Stromal cell of bone marrow (primary cell): ENCODE results near the gene EXOC6B.
"Not testable (repeated sequence)": the region's sequence is repeated elsewhere in the genome, so short reads cannot be mapped to it uniquely, and the experiment has no call there.

ENCODE experiments used
- DNase-seq: peaks from one replicate; pipeline ENCODE4 v3.0.0-alpha.2; 2012; ENCODE audit warnings: low read depth

The EXOC6B gene

DNA sequence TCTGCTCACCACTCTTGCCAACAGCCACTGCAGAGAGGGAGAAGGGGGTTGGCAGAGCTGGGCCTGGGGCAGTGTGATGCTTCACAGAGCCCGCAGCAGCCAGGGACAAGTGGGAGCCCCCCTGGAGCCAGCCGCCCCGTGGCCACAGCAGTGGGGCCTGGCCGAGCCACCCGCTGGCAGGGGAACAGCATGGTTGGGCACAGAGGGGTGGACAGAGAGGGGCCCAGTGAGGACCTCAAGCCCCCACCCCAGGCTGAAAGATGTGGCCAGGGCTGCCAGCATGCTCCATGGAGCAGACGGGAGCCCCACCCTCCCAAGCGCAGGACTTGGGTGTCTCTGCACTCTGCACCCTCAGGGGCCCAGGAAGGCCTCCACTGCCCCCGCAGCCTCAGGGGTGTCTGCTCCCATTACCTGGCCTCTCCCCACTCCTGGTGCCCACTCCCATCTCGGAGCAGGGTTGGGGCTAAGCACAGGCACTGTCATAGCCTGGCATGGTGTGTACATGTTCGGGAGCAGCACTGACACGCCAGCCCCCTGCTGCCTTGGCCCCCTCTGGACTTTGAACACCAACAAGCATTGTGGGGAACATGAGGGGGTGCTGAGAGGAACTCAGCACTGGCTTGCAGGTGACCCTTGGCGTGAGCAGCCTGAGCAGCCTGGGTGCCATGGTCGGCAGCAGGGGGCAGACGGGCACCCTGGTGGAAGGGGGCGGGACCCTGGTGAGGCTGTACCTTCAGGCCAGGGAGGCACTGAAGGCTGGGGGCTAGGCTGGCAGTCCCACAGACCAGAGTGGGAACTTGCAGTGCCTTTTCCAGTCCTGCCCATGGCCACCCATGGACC is 398.6 kb downstream of the EXOC6B start:
- no peak for DNase-seq

DNA sequence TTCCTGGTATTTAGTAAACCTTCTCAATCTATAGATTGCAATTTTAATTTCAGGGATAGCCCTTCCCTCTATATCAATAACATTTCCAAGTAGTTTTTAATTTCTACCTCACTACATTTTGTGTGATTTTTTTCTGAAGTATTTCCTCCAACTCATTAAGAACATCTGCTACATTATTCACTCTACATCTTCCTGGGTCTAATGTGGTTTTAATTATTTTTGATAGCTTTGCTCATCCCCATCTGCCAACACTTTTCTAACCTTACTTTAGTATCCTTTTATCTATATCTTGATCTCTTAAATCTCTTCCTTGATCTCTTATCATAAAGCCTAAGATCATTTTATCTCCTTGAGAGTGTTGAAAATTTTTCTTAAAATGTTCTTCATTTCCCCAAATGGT is 399.8 kb downstream of the EXOC6B start:
- no peak for DNase-seq

DNA sequence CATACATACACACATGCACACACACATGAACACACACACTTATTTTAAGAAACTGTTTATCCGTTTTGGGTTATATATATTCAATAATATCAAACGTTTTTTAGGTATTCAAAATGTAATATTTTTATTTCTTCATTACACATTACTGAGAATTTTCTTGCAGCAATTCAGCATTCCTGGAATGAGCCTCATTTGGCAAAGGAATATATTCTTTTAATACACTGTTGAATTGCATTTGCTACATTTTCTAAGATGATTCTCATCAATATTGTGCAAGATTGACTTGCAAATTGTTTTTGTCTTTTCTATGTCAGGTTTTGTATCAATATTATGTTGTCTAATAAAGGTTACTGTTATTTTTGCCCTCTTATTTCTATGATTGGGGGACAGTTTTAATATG is 402.1 kb downstream of the EXOC6B start:
- DNase-seq: no peak

DNA sequence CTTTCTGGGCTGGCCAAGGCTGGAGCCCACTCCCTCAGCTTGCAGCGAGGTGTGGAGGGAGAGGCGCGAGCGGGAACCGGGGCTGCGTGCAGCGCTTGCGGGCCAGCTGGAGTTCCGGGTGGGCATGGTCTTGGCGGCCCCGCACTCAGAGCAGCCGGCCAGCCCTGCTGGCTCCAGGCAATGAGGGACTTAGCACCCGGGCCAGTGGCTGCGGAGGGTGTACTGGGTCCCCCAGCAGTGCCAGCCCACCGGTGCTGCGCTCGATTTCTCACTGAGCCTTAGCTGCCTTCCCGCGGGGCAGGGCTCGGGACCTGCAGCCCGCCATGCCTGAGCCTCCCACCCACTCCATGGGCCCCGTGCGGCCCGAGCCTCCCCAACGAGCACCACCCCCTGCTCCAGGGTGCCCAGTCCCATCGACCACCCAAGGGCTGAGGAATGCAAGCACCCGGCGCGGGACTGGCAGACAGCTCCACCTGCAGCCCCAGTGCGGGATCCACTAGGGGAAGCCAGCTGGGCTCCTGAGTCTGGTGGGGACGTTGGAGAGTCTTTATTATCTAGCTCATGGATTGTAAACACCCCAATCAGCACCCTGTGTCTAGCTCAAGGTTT is 404.0 kb downstream of the EXOC6B start:
- not testable (repeated sequence) for DNase-seq

DNA sequence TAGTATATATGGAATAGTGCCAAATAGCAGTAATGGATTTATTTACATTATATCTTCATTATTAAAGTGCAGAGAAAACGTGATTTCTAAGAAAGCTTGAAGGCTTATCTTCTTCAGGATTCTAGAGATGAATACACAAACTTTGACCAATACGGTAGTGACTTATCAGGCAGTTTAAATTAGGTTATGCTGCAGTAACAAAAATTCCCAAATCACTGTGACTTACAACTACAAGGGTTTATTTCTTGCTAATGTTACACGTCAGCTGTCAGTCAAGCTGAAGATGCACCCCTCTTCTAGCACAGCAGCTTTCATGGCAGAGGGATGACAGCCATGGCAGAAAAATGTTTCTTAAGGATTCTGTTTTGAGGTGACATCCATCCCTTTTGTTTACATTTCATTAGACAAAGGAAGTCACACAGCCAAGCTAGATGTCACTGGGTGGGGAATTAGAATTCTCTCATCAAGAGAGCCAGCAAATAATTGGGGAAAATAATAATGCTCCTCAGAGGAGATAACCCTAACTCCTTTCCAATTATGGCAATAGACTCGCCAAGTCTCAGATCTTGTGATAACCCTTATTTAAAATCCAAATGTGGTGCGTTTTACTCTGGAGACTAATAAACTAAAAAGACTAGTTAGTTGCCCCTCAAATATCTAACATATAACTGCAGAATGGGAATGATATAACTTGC is 409.9 kb downstream of the EXOC6B start:
- no peak for DNase-seq

DNA sequence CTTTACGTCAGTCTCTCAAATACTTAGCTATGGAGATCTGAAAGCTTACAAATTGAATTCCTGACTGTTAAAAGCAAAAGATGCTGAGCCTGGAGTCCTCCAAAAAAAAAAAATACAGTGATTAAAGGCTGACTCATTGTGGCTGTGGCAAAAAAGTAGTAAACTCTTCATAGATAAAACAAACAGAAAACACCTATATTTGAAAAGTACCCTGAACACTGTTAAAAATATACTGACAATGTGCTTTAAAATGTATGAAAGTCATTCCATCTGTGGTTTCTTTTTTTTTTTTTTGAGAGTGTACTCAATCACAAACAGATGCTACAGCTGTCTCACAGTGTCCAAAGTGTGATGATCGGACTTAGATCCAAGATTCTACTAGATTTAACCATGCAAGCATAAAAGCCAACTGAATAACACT is 410.6 kb downstream of the EXOC6B start:
- peak; percentile 14 for DNase-seq

DNA sequence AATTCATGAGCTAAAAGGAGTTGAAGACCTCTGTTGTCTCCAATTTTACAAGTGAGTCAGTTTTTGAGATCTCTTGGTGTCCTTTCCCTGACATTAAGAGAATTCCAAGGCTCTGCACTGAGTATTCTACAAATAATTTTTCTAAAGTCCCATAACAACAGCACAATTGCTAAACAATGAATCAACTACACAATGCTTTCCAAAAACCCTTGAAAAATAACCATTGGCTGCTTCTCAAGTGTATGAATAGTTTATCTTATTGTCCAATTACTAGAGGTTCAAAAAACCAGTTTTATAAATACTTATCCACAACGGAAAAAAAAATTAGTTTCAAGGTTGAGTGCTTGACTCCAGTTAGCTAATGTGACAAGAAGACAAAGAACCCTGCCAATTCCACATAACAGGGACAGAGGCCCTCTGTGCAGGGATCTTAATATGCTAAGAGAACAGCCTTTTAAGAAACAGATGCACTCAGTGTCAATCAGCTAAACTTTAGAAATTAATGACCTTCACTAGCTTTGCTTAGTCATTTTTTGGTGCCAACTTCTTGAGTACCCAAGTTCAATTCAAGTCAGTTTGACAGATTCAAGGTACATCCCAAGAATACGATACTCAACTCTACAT is 411.6 kb downstream of the EXOC6B start:
- DNase-seq: peak; percentile 38

DNA sequence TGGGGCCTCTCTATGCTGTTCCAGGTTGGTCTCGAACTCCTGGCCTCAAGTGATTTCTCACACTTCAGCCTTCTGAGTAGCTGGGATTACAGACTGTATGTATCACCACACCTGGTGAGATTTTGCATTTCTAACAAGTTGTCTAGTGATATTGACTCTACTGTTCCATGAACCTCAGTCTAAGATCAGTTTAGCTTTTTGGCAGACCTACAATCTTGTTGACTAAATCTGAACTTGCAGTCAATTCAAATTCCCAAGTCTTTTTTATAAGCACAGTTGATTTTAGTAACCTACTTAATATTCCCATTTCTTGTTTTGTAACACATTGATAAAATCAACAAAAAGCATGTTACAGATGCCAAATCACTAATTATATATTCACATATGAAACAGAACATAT is 412.1 kb downstream of the EXOC6B start:
- DNase-seq: no peak

DNA sequence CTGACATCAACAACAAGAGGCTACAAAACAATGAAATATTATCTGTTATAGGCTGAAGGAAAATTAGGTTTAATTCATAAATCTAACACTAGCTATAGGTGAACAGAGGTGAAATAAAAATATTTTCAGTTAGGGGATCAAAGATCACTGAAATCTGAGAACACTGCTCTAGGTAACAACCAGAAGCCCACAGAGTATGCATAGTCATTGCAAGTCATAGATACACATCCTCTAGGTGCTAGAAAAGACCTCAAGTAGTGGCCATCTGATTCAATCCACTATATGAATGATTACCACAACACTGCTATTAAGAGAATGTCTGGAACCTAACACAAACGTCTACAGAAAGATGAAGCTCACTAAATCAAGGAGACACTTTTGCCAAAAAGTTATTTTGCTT is 413.6 kb downstream of the EXOC6B start:
- DNase-seq: no peak

DNA sequence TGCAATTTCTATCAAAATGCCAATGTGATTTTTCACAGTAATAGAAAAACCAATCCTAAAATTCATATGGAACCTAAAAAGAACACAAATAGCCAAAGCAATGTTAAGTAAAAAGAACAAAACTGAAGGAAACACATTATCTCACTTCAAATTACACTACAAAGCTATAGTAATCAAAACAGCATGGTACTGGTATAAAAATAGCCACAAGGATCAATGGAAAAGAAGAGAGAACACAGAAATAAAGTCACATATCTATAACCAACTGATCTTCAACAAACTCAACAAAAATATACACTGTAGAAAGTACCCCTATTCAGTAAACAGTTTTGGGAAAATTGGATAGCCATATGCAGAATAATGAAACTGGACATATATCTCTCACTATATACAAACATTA is 426.0 kb downstream of the EXOC6B start:
- no peak for DNase-seq

DNA sequence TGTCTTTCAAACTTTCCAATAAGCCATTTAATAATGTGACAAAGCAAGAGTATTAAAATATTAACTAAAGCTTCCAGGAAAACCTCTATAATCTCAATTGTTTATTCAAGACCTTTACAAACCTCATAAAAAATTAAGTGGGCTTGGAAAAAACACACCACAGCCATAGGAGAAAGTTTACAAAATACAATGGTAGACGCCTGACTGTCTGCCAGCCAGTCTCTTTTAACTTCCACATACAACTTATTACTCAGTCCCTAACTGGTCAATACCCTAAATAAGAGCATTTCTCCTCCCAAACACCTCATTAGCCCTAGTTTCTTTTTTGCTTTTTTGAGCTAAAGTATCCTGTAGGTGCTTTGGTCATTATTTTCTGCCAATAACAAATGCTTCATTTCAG is 430.7 kb downstream of the EXOC6B start:
- no peak for DNase-seq

DNA sequence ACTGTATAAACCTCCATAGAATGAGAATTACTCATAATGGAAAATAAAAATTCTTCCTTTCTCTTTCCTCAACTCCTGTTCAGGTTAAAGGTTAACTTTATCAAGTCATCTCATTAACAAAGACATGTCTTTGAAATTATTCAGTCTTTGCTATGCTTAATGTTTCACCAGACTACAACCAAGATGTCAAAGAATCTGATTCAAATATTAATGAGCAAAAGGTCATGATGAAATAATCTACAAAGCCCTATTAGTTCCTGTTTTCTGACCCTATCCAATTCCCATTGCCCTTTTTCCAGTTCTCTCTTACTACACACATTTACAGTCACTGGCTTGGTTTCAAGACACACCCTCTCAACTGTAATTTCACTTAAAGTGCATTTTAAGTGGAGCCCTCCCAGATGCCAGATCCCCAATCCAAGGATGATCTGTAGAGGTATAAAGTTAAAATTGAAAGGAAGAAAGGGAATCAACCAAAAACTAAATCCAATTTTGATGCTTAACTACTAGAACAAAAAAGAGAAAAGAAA is 431.2 kb downstream of the EXOC6B start:
- no peak for DNase-seq

DNA sequence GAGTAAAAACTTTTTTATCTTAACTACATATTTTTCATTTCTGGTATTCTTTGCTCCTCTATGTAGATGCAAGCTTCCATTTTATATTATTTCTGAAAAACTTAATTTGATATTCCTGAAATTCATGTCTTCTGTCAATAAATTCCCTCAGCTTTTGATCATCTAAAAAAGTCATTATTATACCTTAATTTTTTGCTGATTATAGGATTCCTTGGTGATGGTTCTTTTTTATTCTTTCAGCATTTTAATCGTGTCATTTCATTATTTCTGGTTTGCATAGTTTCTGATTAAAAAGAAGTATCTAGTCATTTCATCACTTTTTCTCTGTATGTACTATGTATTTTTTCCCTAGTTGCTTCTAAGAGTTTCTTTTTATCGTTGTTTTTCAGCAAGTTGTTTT is 436.4 kb downstream of the EXOC6B start:
- no peak for DNase-seq

DNA sequence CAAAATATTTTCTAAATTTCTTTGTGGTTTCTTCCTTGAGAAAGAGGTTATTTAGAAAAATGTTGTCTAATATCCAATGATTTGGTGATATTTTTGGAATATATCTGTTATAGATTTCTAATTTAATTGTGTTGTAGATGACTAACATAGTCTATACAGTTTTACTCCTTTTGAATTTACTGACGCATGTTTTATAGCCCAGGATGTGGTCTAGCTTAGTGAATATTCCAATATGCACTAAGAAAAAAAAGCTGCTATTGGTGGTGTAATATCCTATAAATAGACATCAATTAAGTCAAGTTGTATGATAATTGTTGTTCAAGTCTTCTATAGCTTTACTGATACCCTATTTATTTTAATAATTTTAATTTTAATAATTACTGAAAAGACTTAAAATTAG is 437.6 kb downstream of the EXOC6B start:
- no peak for DNase-seq

DNA sequence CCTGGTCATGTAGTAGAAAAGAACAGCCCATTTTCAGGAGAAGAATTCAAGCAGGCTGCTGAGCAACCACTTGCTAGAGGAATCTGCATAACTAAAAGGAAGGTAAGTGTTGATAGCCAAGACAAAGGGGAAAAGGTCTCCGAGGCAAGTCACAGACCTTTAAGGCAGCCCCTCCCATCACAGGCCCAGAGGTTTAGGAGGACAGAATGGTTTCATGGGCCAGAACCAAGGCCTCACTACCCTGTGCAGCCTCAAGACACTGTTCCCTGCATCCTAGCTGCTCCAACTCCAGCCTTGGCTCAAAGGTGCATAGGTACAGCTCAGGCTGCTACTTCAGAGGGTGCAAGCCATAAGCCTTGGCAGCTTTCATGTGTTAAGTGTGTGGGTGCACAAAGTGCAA is 439.5 kb downstream of the EXOC6B start:
- no peak for DNase-seq

DNA sequence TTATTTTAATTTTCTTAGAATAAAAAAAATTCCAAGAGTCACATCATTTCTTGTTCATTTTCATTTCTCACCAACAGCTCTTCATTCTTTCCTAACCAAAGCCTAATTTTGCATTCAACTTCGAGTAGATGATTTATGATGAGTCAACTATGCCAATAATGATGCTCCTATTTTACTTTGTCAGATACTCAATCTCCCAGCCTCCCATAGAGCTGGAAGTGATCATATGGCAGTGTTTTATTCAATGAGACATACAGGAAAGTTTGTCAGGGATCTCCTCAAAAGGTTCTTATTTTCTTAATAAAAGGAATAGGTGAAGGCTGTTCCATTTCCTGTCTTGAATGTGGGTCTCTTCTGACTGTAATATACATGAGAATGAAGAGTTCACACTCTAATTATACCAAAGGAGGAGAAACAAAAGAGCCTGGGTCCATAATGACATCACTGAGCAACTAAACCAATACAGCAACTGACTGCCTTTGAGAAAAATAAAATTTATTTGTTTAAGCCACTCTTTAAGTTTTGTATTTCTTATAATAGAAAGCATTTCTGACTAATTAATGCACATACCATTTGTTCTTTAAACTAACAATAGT is 447.0 kb downstream of the EXOC6B start:
- DNase-seq: peak; percentile 2

DNA sequence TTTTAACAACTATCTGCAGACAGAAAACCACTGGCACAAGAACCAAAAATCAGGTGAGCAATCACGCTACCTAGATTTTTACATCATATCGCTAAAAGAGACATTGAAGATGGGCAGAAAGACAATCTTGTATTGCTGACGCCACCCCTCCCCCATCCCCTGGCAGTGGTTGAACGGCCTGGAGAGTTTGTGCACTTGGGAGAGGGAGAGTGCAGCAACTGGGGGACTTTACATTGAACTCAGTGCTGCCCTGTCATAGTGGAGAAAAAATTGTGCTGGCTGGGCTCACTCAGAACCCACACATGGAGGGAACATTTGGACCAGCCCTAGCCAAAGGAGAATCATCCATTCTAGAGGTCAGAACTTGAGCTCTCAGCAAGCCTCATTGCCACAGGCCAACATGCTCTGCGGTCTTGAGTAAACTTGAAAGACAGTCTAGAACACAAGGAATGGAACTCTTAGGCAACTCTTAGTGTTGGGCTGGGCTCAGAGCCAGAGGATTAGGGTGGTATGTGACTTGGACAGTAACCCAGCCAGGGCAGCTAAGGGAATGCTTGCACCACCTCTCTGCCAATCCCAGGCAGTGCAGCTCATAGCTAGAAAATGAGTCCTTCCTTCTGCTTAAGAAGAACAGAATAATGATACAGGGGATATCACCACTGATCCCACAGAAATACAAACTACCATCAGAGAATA is 458.2 kb downstream of the EXOC6B start:
- peak; percentile 85 for DNase-seq

DNA sequence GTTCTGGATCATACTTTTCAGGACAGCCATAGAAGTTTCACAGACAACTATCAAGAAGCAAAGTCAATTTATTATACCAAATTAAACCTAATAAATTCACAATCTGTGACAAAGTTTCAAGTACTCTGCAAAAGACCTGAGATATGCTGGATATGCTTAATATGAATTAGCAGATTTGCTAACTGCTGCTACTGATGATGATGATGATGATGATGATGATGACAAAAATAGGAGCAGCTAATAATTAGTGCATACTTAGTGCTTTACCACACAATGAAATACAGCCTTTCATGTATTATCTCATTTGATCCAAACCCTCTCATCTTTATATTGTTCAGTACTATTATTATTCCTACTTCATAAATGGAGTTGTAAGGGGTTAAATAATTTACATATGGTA is 462.4 kb downstream of the EXOC6B start:
- no peak for DNase-seq

DNA sequence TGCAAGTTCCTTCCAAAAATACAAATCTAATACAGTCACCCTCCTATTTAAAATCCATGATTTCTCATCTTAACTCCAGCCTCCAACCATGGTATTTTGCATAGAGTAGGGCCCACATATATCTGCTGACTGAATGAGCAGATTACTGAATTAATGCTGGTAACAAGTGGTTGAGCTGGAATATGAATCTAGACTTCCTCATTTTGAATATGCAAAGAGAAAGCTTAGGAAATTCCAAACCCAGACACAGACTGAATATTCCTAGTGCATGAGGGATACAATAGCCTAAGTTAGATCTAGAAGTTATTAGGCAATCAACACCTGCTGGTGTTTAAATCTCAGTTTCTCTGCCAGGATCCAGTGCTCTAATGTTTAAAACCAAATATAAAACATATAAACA is 463.1 kb downstream of the EXOC6B start:
- DNase-seq: no peak

DNA sequence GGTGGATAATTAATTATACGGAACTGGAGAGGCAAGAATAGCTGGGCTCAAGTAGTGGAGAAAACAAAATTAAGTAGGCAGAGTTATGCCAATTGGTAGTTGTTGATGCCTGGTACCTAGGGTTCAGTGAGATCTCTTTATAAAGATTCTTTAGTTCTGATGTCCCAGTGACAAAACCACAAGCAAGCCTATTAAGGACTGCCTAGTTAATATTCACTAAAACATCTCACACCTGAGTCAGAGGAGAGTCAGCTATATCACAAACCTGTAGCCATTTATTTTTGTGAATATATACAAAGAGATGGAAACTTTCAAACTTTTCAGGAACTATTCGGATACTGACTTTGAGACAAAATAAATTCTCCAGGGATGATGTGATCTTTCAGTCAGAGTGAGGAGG is 464.3 kb downstream of the EXOC6B start:
- DNase-seq: no peak

DNA sequence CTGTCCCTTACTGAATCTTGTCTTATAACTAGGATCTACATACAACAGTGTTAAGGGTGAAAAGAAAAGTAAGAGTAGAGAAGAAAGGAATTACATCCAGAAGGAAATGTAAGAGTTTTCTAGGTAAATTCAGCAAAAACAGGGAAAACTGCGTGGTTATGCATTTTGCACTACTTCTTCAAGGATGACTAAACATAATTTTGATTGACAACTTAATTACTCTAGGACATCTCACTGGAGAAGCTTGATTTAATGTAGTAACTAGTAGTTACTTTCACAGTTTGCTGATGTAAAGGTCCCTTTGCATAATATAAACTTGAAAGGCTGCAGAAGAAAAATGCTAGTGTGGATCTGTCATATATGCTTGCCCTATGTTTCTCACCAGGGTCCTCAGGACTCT is 464.8 kb downstream of the EXOC6B start:
- no peak for DNase-seq

DNA sequence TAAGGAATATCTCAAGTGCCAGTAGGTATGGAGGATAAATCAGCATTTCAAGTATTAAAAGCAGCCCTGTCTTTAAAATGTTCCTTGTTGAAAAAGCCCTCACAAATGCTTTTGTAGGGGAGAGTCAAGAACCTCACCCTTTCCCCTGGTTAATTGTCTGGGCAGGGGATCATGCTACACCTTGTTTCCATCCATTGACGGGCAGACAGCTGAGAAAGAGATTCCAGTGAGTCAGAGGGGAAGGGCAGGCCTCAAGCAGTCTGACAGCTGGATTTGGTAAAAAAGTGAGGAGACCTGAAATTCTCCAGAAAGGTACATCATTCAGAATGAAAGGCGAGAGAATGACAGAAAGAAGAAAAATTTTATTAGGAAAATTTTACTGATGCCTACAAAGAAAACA is 475.0 kb downstream of the EXOC6B start:
- DNase-seq: no peak
